Measurements from ENCODE around the gene CATSPERZ.

The CATSPERZ gene

GRCh38 chr11:64285885-64286800 lies 14.0 kb upstream of the CATSPERZ start:
- DNase-seq (ENCODE audit: low spot score), result no peak

DNA sequence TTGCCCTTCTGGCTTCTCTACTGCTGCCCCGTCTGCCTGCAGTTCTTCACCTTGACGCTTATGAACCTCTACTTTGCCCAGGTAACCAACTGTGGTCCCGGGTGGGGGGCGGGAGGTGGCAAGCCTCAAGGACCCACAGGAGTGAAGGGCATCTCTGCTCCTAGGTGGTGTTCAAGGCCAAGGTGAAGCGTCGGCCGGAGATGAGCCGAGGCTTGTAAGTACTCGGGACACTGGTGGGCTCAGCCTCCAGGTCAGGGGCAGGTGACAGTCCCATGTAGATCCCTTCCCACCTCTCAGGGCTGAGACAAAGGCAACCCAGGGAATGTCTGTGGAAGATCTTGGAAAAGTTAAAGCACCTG lies 13.4 kb upstream of the CATSPERZ start:
- no peak for DNase-seq (ENCODE audit: low spot score)

- no peak for DNase-seq (ENCODE audit: low spot score)
Measured at GRCh38 chr11:64287676-64288352, 12.3 kb upstream of the CATSPERZ start.

DNA sequence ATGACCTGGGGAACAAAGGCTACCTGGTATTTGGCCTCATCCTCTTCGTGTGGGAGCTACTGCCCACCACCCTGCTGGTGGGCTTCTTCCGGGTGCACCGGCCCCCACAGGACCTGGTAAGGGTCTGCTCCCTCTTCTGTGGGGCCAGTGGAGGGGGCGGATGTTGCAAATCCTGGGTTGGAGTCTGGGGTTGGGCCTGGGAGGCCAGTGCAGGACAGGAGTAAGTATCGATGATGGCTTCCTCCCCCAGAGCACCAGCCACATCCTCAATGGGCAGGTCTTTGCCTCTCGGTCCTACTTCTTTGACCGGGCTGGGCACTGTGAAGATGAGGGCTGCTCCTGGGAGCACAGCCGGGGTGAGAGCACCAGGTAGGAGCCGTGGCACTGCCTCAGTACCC lies 11.8 kb upstream of the CATSPERZ start:
- no peak for DNase-seq (ENCODE audit: low spot score)

DNA sequence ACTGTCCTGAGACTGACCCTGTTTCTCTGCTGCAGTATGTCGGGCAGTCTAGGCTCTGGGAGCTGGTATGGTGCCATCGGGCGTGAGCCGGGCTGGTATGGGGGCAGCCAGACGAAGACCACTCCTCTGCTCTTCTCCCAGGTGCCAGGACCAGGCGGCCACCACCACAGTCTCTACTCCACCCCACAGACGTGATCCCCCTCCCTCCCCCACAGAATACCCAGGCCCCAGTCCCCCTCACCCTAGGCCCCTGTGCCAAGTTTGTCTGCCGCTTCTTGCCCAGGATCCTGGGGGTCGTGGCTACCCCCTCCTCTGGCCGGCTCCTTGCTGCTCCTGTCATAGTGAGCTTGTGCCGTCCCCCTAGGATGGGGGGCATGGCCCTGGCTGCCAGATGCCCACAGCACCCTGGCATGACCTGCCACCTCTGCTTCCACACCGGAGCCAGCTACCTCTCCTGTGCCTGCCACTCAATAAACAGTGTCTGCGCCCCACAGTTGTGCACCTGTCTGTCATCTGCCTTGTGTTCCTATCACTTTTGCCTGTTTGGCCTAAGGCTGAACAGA lies 11.1 kb upstream of the CATSPERZ start:
- DNase-seq (ENCODE audit: low spot score), result no peak

DNA sequence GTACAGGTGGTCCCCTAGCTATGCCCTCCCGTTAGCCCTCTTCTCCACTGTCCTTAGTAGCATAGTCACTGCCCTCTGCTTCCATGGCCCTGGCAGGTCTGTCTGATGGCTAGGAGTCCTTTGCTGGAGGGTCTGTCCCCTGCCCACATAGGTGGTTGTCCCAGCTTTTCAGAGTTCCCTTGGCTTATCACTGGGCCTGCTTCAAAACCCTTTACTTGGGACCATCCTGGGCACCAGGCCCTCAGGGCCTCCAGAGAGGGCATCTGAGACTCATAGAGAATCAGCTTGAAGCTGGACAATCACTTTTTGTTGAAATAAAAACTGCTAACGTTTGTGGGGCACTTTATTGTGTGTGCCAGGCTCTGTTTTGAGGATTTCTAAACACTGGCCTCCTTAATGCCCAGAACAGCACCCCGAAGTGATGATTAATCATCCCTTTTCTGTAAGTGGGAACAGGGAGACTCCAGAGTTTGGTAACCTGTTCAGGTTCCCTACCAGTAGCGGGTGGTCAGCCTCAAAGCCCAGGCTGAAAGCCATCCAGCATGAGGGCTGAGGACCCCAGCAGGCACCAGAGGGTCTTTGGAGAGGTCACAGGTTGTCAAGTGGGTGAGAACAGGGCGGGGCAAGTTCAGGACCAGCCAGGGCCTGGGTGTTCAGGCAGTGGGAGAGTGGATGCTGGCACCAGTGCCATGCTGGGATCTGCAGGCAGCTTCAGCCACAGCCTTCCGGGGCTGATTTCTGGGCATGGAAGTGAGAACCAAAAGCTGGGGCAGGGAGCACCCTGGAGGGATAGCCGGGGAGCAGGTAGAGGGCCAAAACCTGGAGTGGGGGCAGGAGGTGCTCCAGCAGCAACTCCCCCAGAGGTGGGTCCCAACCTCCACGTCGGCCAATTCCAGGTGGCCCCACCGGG lies 9.6 kb upstream of the CATSPERZ start:
- no peak for DNase-seq (ENCODE audit: low spot score)

DNA sequence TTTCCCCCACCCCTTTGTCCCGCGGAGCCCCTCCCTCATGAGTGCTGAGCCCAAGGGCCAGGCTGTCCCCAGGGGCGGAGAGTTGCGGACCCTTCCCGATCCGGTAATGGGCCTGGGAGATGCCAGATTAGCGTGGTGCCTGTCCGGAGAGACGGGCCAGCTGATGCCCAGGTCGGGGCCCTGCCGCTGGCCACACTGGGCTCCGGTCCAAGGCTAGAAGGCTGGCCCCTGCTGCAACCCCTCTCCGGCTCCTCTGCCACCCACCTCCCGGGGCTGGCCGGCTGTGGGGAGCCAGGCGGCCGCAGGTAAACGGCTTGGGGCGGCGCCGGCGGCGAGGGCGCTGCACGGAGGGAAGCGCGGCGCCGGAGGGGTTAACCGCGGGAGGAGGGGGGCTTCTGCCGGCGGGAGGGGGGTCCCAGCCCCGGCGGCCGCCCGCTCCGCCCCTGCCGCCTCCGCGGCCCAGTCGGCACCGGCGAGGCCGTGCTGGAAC lies 8.9 kb upstream of the CATSPERZ start, which contains the start of gene KCNK4:
Gene KCNK4, plus strand, starts transcription at position 41 of the 490 bp plus-strand sequence. CDS start 1,717 bp downstream, outside the sequence.
- DNase-seq (ENCODE audit: low spot score), result no peak

DNA sequence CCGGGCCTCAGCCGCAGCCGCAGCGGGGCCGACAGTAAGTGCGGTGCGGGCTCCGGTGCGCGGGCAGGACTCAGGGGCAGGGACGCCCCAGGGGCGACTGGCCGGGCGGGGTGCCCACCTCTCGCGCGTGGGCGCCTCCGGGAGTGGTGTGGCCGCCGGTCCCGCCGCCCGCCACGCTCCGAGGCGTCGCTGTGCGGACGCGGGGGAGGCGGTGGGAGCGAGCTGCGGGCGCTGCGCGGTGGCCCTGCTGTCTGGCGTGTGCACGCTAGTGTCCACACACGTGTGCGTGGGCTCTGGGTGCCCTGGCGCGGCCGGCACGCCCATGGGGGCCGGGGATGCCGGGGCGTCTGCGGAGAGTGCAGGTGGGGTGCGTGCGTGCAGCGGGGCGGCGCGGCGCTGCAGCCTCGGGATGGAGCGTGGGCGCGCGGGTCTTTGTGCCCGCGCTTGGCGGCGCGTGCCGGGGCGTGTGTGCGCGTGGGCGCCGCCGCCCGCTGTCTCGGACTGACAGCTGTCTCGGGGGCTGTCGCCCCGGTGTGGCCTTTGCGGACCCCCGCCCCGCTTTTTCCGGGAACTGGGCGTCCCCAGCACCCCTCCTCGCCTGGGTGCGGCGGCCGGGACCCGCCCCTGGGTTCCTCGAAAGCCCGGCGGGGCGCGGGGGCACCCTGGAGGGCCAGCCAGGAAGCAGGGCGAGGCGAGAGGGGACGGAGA lies 8.3 kb upstream of the CATSPERZ start:
- DNase-seq (ENCODE audit: low spot score), result no peak

GRCh38 chr11:64292460-64293254 lies 7.5 kb upstream of the CATSPERZ start:
- DNase-seq (ENCODE audit: low spot score), result no peak

- DNase-seq (ENCODE audit: low spot score), result no peak
Measured at GRCh38 chr11:64294774-64295173, 5.4 kb upstream of the CATSPERZ start.

DNA sequence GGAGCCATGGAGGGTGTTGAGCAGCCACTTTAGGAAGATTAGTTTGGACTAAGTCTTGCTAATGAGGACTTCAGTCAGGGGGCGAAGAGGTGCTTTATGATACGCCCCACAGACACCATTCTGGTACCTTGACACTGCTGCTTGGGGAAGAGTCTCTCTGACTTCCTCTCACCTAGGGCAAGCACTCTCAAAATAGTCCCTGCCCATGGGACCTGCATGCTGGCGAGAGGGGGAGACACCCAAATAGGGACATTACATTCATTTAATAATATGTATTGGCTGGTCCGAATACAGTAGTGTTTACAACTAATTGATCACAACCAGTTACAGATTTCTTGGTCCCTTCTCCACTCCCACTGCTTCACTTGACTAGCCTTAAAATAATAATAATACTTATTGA lies 4.4 kb upstream of the CATSPERZ start:
- DNase-seq (ENCODE audit: low spot score), result no peak

- no peak for DNase-seq (ENCODE audit: low spot score)
Measured at GRCh38 chr11:64296236-64296635, 3.9 kb upstream of the CATSPERZ start.

DNA sequence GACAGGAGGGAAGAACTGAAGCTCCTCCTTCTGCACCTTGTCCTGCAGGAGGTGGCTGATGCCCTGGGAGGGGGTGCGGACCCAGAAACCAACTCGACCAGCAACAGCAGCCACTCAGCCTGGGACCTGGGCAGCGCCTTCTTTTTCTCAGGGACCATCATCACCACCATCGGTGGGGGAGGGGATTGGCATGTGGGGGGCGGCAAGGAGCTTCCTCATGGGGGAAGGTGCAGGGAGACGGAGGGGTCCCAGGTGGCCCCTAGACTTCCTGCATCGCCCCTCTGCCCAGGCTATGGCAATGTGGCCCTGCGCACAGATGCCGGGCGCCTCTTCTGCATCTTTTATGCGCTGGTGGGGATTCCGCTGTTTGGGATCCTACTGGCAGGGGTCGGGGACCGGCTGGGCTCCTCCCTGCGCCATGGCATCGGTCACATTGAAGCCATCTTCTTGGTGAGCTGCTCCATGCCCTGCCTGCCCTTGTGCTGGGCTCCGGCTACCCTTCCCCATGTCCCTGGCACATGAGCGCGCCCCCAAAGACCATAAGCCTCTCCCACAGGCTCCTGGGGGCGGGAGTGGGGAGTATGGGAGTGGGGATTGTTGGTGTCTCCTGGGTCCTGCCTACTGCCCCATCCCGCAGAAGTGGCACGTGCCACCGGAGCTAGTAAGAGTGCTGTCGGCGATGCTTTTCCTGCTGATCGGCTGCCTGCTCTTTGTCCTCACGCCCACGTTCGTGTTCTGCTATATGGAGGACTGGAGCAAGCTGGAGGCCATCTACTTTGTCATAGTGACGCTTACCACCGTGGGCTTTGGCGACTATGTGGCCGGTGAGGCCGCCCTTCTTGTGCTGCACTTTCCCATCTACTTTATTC lies 3.1 kb upstream of the CATSPERZ start:
- DNase-seq (ENCODE audit: low spot score), result no peak

DNA sequence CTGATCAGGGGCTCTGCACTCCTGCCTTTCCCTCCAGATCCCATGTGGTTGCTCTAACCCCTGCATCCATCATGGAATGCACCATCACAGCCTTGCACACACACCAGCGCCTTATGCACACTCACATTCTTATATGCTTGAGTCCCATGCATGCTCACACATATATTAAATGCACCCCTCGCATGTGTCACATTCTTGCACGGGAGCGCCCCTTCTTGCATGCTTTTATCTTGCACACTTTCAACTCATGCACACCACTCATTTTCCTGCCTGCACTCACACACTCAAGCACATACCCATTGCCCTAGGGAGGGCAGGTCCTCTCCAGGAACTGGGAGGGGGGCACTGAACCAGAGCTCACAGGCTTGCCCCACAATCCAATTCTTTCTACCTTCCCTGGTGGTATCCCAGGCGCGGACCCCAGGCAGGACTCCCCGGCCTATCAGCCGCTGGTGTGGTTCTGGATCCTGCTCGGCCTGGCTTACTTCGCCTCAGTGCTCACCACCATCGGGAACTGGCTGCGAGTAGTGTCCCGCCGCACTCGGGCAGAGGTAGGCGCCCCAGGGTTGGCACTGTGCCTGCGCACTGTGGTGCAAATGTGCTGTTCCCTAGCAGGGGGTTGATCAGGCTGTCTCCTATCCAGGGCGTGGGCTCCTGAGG lies 2.3 kb upstream of the CATSPERZ start:
- DNase-seq (ENCODE audit: low spot score), result no peak

GRCh38 chr11:64298966-64299846 lies 952 bp upstream of the CATSPERZ start:
- DNase-seq (ENCODE audit: low spot score), result no peak

- DNase-seq (ENCODE audit: low spot score), result no peak
Measured at GRCh38 chr11:64303109-64304031, 3.2 kb downstream of the CATSPERZ start.

GRCh38 chr11:64304032-64304315 lies 3.8 kb downstream of the CATSPERZ start:
- DNase-seq (ENCODE audit: low spot score), result no peak
